Prostate gland (tissue), 2 donors: ENCODE results near the gene TAF4. TPM values are rescaled to one million over a fixed set of nuclear protein-coding genes. Genes with fewer than 3 reads are reported as not detected.

Source experiments
- DNase-seq: peaks from one replicate; pipeline ENCODE4 v3.0.0-alpha.2; 2019; ENCODE audit warnings: low spot score
- H3K27ac ChIP-seq, 2 donors: fragments of 200-600 bp; sonication (generic); 2 replicates each; pipeline ENCODE4 v1.5.1; 2017 to 2019
- H3K27me3 ChIP-seq: fragments of 200-600 bp; sonication (generic); replicated peaks from 2 replicates; pipeline ENCODE4 v1.5.1; 2019; ENCODE audit not compliant: insufficient read depth
- H3K36me3 ChIP-seq, 2 donors: fragments of 200-600 bp; sonication (generic); 1 replicate in 1 of 2; 2 replicates in 1 of 2; pipeline versions ENCODE4 v1.5.1 to v1.8.1; 2017 to 2019
- H3K4me1 ChIP-seq: fragments of 200-600 bp; sonication (generic); replicated peaks from 2 replicates; pipeline ENCODE4 v1.5.1; 2019
- H3K4me3 ChIP-seq, 2 donors: fragments of 200-600 bp; sonication (generic); 2 replicates each; pipeline ENCODE4 v1.5.1; 2017 to 2019
- H3K9me3 ChIP-seq: fragments of 200-600 bp; sonication (generic); 2 replicates; pipeline ENCODE4 v1.5.1; 2017
- CTCF ChIP-seq, 4 experiments: fragments of 200-600 bp in 2 of 4; fragments of 450-650 bp in 2 of 4; sonication (generic) in 2 of 4; IDR thresholded peaks; 1 replicate in 3 of 4; 2 replicates in 1 of 4; pipeline ENCODE4 v1.5.1; 2016 to 2019; ENCODE audit warnings: antibody characterized with exemption in 4 of 4, mild to moderate bottlenecking in 2 of 4, moderate library complexity in 2 of 4
- POLR2A ChIP-seq: fragments of 450-650 bp; IDR thresholded peaks from one replicate; pipeline ENCODE4 v1.6.1; 2016; ENCODE audit warnings: antibody characterized with exemption, mild to moderate bottlenecking
- POLR2AphosphoS5 ChIP-seq: sonication (generic); formaldehyde crosslinking; IDR thresholded peaks from one replicate; pipeline ENCODE4 v1.6.1; 2017; ENCODE audit warnings: antibody characterized with exemption
- WGBS: methylation state at CpG from one replicate; pipeline ENCODE4 v1.1.5; 2018; 5-methylcytosine and 5-hydroxymethylcytosine counted together
- intact Hi-C: fragments of 100-400 bp; cut with DNase I; formaldehyde crosslinking; loops from one replicate; pipeline ENCODE4 v1.14.2; 2022
- total RNA-seq, 2 donors: library from RNA; depleted of rRNA; stranded (reverse); fragments of >200 nt; gene quantifications; one replicate each; pipeline ENCODE4 v1.1.0, GENCODE V29; 2016

The TAF4 gene
- total RNA-seq, 2 donors from 2014 or later = 19.9 to 57.1 TPM

- H3K27me3 ChIP-seq = no peaks in the 10 kb centered on the region
- TF ChIP-seq CTCF (IDR thresholded peaks at IDR 0.05) (no peak), POLR2A (no peak), POLR2AphosphoS5 (no peak)
- no peaks in the 10 kb centered on the region for H3K9me3 ChIP-seq
- H3K27ac ChIP-seq = no peak overlapping the region
- no peak overlapping the region for H3K4me3 ChIP-seq
- WGBS = 84% methylated on average over 30 of the region's 30 CpGs
- no peaks in the 10 kb centered on the region for H3K4me1 ChIP-seq
- DNase-seq = no peak
- intact Hi-C loops = no loop called here
- H3K36me3 ChIP-seq = no peaks in the 10 kb centered on the region
Measured at GRCh38 chr20:62096421-62097380, 31.0 kb upstream of the TAF4 start.

DNA sequence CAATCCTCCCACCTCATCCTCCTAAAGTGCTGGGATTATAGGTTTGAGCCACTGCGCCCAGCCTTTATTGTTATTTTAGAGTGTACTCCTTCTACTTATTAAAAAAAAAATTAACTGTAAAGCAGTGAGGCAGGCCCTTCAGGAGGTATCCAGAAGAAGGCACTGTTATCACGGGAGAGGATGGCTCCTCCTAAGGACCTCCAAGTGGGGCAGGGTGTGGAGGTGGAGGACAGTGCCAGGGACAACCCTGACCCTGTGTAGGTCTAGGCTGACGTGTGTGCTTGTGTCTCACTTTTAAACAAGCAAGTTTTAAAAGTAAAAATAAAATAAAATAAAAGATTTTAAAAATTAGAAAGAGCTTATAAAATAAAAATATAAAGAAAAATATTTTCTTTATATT is 23.7 kb upstream of the TAF4 start:
- Histone ChIP-seq H3K4me1 (no peaks in the 10 kb centered on the region), H3K27ac (no peak overlapping the region), H3K4me3 (no peak overlapping the region), H3K27me3 (no peaks in the 10 kb centered on the region), H3K9me3 (no peaks in the 10 kb centered on the region), H3K36me3 (no peaks in the 10 kb centered on the region)
- WGBS = 37% methylated on average over 3 of the region's 3 CpGs
- intact Hi-C loops = no loop called here
- no peak for TF ChIP-seq CTCF (IDR thresholded peaks at IDR 0.05)
- no peak for TF ChIP-seq POLR2AphosphoS5
- no peak for TF ChIP-seq POLR2A
- no peak for DNase-seq

DNA sequence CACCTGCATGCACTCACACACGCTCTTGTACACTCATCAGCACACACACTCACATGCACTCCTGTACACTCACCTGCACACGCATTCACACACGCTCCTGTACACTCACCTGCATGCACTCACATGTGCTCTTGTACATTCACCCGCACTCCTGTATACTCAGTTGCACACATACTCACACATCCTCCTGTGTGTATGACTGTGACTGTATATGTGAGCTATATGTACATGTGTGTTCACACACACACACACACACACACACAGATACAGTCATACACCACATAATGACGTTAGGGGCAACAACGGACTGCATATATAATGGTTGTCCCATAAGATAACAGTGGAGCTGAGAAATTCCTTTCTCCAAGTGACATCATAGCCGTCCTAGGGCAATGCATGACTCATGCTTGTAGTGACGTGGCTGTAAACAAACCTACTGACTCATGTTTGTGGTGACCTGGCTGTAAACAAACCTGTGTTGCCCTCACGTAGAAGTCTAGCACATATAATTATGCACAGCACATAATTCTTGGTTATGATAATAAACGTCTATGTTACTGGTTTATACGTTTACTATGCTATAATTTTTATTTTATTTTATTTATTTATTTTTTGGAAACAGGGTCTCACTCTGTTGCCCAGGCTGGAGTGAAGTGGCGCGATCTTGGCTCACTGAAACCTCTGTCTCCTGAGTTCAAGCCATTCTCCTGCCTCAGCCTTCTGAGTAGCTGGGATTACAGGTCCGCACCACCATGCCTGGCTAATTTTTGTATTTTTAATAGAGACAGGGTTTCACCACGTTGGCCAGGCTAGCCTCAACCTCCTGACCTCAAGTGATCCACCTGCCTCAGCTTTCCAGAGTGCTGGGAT is 22.8 kb upstream of the TAF4 start:
- WGBS = 53% methylated on average over 15 of the region's 15 CpGs
- H3K27ac ChIP-seq = no peak overlapping the region
- no peaks in the 10 kb centered on the region for H3K4me1 ChIP-seq
- intact Hi-C loops = no loop called here
- no peak overlapping the region for H3K4me3 ChIP-seq
- no peaks in the 10 kb centered on the region for H3K9me3 ChIP-seq
- no peak for DNase-seq
- no peaks in the 10 kb centered on the region for H3K27me3 ChIP-seq
- no peaks in the 10 kb centered on the region for H3K36me3 ChIP-seq
- TF ChIP-seq CTCF (IDR thresholded peaks at IDR 0.05) (no peak), POLR2AphosphoS5 (no peak), POLR2A (no peak)

DNA sequence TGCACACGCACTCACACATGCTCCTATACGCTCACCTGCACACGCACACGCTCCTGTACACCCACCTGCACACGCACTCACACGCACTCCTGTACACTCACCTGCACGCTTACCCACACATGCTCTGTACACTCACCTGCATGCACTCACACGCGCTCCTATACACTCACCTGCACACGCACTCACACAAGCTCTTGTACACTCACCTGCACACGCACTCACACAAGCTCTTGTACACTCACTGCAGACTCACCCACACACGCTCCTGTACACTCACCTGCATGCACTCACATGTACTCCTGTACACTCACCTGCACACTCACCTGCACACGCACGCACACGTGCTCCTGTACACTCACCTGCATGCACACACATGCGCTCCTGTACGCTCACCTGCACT is 22.0 kb upstream of the TAF4 start:
- Histone ChIP-seq H3K27ac (no peak overlapping the region), H3K27me3 (no peaks in the 10 kb centered on the region), H3K36me3 (no peaks in the 10 kb centered on the region), H3K9me3 (no peaks in the 10 kb centered on the region), H3K4me1 (no peaks in the 10 kb centered on the region), H3K4me3 (no peak overlapping the region)
- DNase-seq = no peak
- 87% methylated on average over 17 of the region's 17 CpGs for WGBS
- intact Hi-C loops = no loop called here
- TF ChIP-seq POLR2A (no peak), CTCF (IDR thresholded peaks at IDR 0.05) (no peak), POLR2AphosphoS5 (no peak)
